Neuron (in vitro differentiated cells): ENCODE measurements around the gene TSR2.
A peak's percentile ranks its signal among the peaks of the same experiment; 100 is the strongest.
"Not testable (repeated sequence)": the region's sequence is repeated elsewhere in the genome, so short reads cannot be mapped to it uniquely, and the experiment has no call there.

Experiments used
- H2AFZ ChIP-seq: one replicate; pipeline ENCODE4 v1.6.1; 2013; ENCODE audit warnings: low read depth, mild to moderate bottlenecking, inconsistent platforms, low read length, moderate library complexity
- H3K27me3 ChIP-seq: one replicate; pipeline ENCODE4 v1.6.1; 2013; ENCODE audit warnings: low read length; ENCODE audit not compliant: insufficient read depth
- H3K36me3 ChIP-seq: one replicate; pipeline ENCODE4 v1.6.1; 2013; ENCODE audit warnings: low read length; ENCODE audit not compliant: insufficient read depth
- H3K4me1 ChIP-seq: one replicate; pipeline ENCODE4 v1.6.1; 2013; ENCODE audit warnings: low read length; ENCODE audit not compliant: insufficient read depth
- H3K4me3 ChIP-seq: 2 replicates; pipeline ENCODE4 v1.5.1; 2013; ENCODE audit warnings: mild to moderate bottlenecking, low read length, moderate library complexity
- H3K9me3 ChIP-seq: one replicate; pipeline ENCODE4 v1.6.1; 2013; ENCODE audit warnings: low read length

Gene TSR2

DNA sequence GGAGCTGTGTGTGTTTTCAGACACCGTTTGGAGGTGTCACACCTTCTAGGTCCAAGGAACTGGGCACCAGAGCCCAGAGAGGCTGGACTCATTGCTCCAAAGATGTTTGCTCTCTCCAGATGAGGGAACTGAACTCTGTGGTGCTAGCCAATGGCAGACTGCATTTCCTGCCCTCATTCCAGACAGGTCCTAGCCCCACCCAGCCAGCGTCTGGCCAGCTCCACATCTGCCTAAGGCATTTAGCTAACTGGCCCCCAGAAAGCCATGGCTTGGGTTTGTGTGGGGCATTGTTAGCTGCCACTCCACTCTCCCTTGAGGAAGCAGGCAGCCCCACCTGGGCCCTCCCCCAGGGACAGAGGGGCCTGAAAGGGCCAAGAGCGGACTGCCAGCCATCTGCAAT is 44.5 kb downstream of the TSR2 start:
- H3K9me3 ChIP-seq: no peaks in the 10 kb centered on the region
- H3K4me1 ChIP-seq: peaks cover 16% of the 10 kb centered on the region
- no peaks in the 10 kb centered on the region for H3K36me3 ChIP-seq
- no peaks in the 10 kb centered on the region for H3K27me3 ChIP-seq
- no peak overlapping the region for H3K4me3 ChIP-seq
- H2AFZ ChIP-seq: no peak overlapping the region

DNA sequence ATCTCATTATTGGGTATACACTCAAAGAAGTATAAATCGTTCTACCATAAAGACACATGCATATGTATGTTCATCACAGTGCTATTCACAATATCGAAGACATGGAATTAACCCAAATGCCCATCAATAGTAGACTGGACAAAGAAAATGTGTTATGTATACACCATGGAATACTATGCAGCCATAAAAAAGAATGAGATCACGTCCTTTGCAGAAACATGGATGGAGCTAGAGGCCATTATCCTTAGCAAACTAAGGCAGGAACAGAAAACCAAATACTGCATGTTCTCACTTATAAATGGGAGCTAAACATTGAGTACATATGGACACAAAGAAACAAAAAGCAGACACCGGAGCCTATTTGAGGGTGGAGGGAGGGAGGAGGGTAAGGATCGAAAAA is 49.6 kb downstream of the TSR2 start:
- not testable (repeated sequence) for H2AFZ ChIP-seq, H3K4me1 ChIP-seq, H3K4me3 ChIP-seq, H3K9me3 ChIP-seq, H3K27me3 ChIP-seq, H3K36me3 ChIP-seq

DNA sequence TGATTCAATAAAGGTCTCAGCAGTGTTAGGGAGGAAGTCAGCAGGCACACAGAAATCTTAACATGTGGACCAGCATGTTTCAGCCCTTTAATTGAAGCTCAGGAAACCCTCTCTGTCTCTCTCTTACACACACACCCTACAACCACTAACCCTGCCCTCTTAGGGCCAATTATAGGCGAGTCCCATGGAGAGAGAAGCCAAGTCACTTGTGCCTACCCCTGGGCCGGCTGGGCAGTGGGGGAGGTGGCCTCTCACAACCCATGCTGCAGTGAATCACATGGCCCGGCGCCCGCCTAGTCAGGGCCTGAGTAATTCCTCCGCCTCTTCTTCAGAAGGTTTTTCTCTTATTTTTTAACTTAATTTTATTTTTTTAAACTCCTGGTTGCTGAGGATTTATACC is 52.1 kb downstream of the TSR2 start:
- H2AFZ ChIP-seq: no peak overlapping the region
- no peaks in the 10 kb centered on the region for H3K27me3 ChIP-seq

DNA sequence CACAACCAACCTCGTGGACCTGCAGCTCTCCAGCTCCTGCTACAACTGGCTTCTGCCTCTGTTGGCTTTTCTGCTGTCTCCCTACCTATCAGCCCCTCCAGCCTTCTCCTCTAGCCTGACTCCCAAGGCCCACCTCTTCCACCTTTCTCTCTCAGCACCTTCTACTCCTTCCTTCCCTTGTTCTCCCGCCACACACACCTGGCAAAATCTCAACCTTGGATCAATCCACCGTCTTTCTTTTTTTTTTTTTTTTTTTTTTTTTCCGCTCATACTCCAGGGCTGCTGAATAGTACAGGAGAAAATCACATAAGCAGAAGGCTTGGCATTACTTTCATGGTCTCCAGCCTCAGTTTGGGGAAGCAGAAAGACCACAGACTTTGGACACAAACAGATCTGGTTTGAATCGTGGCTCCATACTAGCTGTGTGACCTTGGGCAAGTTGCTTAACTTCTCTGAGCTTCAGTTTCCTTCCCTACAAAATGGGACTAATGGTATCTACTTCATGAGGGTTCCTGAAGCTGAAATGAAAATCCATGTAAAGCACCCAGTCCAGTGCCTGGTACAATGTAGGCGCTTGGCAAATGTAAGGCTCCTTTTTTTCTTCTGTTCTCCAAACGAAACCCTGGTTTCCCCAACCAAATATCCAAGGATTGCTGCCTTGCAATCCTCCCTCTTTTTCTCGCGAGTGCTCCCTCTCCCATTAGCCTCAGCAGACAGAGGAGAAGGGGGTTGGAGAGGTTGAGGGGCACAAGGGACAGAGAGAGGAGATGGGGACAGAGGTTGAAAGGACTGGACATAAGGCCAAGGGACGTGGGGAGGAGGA is 54.2 kb downstream of the TSR2 start:
- Histone ChIP-seq H3K9me3 (no peaks in the 10 kb centered on the region), H3K4me3 (peak overlapping the region; percentile 56), H2AFZ (no peak overlapping the region), H3K4me1 (peaks cover 15% of the 10 kb centered on the region), H3K36me3 (peaks cover 2% of the 10 kb centered on the region), H3K27me3 (no peaks in the 10 kb centered on the region)

More for the DNA sequence above, 52.1 kb downstream of the TSR2 start:
- Histone ChIP-seq H3K9me3 (no peaks in the 10 kb centered on the region), H3K36me3 (peaks cover 2% of the 10 kb centered on the region), H3K4me1 (peaks cover 11% of the 10 kb centered on the region), H3K4me3 (no peak overlapping the region)
